Fibroblast of skin of right quadriceps (primary cell): ENCODE measurements around the gene AJAP1.
A peak's percentile ranks its signal among the peaks of the same experiment; 100 is the strongest.

Experiments
- DNase-seq: peaks from one replicate; pipeline ENCODE4 v3.0.0-alpha.2; 2013

AJAP1 gene

DNA sequence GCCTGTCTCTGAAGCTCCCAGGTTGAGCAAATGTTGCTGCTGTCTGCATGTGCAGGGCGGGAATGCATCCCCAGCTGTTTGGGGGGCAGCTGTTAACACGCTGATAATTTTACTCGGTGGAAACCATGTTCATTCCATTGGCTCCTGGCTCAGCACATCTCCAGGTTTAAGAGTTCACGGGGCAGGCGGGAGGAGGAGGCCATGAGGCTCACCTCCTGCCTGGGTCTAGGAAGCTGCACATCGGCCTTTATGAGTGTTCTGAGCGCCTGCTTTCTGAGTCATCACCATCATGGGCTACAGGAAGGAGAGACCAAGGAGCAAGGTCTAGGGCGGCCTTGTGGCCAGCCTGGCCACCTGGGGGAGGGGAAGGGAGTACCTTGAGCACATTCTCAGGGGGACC lies 29.7 kb downstream of the AJAP1 start:
- peak; percentile 22 for DNase-seq

DNA sequence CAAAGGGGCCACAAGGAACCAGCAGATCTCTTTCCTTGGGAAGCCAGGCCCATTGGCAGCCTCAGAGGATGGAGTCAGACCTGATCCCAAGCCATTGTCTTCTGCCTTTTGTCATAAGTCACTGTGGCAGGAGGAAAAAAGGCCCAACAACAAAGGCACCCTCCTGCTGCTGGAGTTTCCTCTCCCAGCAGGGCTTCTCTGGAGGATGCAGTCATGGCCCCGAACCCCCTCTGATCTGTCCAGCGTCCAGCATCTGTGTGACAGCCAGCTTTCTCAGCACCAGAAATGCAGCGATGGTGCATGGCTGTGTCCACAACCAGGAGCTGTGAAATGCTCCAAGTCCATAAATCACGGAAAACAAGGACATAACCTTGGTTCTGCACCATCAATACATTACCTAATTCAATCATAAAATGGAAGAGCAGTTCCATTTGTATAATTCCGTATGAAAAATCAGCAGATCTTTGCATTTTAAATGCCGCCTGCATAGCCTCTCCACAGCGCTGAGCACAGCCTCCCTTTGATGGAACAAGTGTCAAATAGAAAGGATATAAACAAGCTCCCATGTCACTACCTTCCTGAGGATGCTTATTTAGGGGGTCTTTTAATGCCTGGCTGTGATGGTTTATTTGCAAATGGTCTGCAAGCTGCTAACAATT lies 30.6 kb downstream of the AJAP1 start:
- DNase-seq = no peak

DNA sequence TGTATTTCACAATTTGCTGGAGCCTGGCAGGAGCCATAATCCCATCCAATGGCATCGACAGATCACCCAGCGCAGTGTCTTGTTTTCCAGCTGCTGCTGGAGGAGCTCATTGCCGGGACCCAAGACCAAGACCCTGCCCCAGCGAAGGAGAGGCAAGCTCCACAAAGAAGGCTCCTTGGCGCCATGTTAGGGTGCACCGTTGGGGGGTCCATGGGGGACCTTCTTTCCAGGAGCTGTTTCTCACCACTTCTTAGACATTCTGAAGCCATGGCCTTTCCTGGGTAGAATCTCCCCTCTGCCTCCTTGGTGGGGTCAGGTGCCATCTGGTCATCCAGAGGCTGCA lies 31.1 kb downstream of the AJAP1 start:
- no peak for DNase-seq

DNA sequence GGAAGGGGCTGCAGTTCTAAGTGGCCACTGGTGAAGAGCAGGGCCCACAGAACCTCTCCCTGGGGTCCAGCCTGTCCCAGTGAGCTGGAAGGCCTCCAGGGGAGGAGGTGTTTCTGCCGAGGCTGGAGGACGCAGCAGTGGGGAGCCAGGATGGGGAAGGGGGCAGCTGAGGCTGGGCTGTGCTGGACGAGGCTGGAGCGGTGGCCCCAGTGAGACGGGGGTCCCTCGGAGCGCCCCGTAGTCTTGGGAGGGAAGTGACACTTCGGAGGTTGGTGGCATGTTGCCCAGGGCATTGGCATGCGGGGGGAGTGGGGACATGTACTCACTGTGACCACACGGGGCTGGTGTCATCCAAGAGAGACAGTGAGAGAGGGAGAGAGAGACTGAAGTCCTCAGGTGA lies 33.5 kb downstream of the AJAP1 start:
- no peak for DNase-seq

DNA sequence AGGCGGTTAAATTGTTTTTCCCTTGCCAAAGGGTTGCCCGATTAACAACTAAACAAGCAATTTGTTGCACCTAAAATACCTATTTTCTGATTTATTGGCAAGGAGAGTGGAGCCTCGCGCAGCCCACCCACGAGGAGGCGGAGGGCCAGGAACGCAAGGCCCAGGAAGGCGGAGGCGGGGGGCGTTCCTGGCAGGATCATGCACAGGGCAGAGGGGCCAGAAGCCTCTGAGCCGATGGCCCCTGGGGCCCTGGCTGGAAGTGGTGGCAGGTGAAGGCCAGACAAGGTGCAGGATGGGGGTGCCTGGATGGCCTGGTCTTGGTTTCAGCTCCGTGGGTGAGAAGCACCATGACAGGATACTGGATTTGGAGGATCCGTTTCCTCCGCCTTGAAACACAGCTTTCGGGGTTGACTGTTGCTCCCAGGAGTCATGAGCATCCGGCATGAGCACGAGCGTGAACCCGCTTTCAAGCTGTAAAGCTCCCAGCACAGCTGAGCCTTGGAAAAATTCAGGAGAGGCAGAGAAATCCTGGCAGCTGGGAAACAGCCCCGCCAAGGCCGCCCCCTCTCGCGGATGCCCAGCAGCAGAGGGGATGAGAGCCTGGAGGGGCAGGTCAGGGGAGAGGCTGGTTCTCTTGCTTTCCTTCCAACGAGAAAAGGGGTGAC lies 35.0 kb downstream of the AJAP1 start:
- DNase-seq = no peak

DNA sequence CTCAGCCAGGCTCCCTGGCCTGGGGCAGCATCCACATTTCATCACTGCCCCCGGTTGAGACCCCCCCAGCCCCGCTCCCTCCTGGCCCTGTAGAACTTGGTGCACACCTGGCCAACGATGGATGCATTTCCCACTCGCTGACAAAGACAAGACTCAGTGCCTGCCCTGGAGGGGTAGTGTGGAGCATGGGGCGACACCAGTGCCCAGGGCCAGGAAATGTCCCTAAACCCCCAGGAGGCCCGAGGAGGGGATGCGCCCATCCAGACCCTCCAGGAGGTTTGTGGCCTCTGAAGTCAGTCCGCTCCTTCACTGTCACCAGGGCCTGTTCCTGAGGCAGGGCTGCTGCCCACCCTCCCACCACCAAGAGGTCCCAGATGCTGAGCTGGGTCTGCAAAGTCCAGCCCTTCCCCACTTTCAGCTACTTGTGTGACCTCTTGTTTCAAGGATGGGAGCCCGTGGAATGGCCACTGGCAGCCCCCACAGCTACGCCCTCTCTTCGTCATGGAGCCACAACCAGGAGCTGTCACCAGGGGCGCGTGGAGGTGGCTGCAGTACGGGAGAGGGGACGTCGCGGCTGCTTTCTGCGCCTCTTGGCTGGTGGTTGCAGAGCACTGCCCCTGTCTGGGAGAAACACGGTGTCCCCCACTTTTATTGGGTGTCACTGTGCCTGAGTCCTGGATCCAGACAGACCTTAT lies 35.7 kb downstream of the AJAP1 start:
- DNase-seq = no peak

DNA sequence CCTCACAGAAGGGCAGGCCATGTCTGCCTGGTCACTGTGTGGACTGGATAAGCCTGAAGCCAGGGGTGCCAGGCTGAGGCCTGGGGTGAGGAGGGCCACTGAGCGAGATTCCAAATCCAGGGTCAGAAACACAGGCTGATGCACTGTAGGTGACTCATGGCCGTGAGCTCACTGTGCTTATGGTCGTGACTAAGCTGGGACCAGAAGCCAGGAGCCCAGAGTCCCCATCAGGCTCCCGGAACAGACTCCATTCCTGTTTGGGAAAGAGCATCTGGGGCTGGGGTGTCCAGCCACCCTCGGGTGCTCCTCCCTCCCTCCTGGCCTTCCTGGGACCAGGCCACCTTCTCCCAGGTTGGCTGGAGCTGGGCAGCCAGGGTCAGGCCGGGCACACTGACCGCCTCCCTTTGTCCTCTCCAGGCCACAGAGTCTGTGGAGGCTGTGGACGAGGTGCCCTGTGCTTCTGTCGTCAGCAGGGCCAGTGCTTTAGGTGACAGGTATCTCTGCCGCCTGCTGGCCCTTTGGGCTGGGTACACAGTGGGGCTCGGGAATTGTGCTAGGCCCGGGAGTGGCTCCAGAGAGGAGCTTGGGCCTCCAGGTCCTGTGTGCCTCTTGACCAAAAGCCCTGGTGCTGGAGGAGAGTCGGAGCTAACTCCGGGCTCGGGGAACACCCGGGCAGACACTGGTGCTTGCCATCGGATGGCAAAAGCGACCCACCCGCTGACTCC lies 36.7 kb downstream of the AJAP1 start:
- peak; percentile 58 for DNase-seq

DNA sequence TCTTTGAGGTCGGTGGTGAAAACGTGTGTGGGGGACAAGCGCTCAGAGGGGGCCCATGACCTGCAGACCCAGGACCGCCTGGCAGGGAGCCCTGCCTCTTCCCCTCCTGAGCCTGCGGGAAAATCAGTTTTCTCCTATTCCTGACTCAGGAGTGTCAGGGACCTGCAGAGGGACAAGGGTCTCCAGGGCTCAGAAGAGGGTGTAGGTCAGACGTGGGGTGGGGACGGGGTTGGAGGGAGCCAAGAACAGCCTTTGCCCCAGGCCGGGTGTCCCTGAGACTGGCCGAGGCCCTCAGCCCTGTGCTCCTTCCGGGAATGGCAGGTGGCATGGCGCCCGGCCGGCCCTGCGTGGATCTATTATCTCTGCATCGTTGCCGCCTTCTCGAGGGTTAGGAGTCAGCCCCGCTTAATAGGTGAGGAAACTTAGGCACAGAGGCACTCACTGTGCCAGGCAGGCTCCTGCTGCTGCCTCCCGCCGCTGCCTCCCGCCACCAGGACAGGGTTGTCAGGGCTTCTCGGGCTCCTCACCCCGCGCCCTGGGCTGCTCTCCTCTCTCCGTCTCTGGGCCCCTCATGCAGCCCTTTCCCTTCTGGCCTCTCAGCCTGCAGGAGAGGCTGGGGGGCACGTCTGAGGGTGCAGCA lies 37.5 kb downstream of the AJAP1 start:
- DNase-seq = no peak

DNA sequence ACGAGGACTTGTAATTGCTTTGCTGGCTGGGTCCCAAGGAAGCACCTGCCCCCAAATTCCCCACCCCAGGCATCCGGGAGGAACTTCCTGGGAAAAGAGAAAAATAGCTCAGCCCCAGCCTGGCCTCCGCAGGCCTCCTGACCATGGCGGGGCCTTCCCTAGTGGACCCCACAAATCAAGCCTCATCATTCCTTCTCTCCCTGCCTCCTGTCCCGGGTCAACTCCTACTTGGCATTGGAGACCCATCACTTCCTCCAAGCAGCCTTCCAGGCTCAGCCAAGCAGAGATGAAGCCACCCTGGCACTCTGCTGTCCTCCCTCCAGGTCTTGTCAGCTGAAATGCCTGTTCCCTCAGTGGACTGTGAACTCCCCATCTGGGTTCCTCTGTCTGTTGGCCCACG lies 38.0 kb downstream of the AJAP1 start:
- DNase-seq = no peak

DNA sequence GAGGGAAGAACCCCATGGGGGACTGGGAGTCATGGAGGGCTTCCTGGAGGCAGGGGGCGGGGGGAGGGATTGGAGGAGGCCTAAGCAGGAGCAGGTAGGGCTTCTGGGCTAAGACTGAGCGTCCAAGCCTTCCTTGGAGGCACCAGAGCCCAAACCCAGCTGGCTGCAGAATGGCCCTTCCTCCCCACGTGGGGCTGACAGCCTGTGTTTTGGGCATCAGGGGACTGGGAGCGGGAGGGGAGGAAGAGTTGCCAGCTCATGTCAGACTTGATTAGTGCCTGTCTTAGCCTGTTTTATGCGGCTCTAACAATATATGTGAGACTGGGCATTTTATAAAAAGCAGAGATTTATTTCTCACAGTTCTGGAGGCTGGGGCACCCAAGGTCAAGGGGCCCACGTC lies 38.9 kb downstream of the AJAP1 start:
- no peak for DNase-seq

DNA sequence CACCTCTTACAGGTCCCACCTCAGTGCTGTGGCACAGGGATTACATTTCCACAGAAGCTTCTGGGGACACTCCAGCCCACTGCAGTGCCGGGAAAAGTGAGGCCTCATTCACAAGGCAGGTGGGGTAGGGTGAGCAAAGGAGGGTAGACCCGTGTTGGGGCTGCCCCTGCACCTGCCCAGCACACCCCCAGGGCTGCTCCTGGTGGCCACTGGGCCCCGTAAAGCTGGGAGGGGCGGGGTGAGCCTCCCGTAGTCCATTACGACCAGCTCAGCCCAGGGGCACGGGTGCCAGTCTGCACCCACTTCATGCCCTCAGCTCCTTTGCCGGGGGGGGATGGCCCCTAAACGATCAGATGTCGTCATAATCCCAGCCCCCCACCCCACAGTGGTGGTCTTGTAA lies 39.5 kb downstream of the AJAP1 start:
- DNase-seq = no peak

DNA sequence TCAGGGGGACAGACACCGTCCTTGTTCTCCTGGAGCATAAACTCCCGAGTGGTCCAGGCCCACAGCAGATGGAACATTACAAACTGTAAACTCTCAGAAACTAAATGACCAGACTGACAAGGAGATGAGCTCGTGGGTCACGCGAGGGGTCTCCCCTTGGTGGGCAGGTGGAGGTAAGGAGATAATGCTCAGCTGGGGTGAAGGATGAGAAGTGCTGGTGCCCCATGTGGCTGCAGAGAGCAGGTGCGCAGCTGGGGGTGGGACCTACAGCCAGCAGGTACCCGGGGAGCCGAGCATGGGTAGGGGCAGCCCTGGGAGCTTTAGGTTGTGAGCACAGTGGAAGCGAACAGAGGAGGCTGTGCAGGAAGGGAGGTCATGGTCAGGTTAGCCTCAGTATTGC lies 40.1 kb downstream of the AJAP1 start:
- no peak for DNase-seq

DNA sequence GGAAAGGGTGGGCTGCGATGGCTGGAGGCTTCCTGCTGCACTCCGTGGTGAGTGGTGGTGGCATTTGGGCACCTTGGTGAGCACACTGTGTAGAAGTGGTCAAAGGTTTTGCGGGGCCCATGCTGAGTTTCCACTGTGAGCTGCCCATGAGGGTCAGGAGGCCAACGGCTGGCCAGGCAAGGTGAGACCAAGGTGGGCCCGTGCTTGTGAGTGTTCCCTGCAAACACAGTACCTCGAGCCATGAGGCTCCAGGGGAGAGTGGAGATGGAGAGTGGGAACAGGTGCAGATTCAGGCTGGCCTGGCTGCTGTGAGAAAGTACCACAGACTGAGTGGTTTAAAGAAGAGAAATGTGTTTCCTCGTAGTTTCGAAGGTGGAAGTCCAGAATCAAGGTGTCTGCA lies 40.8 kb downstream of the AJAP1 start:
- DNase-seq = no peak

DNA sequence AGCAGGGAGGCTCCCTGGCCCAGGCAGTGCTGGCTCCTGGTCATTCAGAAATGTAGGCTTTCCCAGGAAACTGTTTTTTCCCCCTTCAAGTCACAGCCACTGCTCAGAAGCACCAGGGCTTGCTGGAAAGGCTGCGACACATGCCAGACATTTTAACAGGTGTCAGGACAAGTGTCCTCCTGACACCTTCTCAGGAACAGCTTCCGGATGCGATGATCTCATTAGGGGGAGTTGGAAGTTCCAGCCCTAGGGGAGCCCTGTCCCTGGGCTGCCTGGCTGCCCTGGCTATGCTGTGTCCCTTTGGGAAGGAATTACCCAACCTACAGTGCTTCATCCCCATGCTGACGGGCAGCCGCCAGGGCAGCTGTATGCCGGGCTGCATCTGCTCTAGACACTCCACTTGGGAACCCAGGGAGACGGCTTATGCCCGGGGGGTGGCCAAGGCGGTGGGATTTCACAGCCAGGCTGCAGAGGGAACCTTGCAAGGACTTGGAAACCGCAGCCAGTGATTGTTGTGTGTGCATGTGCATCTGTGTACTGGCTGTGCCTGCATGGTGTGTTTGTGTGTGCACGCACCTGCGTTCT lies 41.8 kb downstream of the AJAP1 start:
- DNase-seq = no peak

DNA sequence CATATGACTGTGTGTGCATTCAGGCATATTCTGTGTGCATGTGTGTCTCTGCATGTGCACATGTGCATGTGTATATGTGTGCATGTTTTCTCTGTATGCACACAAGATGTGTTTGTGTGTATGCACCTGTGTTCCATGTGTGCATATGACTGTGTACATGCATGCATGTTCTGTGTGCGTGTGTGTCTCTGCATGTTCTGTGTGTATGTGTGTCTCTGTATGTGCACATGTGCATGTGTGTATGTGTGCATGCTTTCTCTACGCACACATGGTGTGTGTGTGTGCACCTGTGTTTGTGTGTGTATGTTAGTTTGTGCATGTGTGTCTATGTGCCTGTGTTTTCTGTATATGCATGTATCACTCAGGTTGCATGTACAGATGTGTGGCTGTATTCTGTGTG lies 42.3 kb downstream of the AJAP1 start:
- no peak for DNase-seq

DNA sequence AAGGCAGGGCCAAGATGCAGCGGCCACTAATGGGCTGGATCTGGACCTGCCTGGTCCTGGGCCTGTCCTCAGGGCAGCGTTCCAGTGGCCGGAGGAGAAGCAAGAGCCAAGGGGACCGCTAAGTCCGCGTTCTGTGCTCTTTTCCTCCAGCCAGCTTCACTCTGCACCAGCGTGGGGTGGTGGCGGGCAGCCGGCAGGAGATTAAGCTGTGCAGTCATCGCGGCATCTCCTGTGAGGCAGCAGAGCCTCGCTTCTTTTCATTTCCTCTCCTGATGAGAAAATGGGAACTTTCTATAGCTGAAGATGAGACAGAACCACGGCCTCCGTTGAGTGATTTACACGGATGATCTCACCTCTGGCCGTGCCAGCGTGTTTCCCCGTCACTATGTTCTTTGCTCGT lies 43.4 kb downstream of the AJAP1 start:
- no peak for DNase-seq

DNA sequence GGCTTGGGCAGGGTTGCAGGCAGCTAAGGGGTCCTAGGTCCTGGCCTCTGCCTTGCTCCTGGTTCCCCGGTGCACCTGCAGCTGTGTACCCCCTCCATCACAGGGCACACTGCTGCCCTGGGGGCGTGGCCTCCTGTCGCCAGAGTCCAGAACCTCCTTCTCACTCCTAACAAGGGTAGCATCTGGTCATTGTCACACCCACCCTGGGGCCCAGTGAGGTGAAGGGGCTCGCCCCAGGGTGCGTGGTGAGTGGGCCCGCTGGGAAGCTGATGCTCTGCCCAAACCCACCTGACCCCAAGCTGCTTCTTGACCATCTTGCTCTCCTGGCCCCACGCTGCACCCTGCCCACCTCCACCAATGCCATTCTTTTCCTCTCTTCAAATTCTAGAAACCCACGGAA lies 44.5 kb downstream of the AJAP1 start:
- no peak for DNase-seq

DNA sequence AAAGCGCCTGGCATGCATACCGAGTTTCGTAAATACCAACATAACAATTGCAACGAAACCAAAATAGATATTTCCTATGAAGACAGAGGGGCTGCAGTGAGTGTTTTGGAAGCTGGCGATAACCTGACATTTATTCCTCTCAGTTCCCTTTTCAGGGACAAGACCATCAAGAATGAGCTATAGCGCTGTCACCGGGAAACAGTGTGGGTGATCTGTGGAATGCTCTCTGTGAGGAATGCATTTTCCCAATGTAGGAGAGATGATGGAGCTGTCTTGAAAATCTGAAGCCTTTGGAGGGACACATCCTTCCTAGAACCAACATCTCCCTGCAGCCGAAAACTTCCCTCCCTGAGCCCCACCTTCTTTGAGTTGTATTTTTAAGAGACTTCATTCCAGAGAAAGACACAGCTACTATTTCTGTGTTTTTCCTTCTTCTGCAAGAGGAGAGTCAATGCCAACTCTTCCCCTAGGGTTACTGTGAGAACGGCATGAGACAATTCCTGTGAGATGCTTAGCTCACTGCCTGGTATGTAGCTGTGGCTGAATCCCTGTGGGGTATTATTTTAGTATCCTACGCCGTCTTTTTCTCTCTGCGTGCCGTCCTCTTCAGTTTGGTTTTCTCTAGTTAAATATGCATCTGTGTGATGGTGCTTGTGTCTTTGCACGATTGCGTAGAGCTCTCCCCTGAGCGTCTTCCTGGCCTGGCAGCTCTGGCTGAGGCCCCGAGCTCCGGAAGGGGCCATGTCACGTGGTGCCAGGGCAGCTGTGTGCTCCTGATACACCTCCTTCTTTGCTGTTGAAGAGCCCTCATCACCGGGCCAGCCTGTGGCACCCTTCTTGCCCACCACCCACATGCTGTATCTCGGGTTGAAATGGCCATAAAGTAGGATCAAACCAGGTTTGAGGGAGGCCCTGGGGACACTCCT lies 45.2 kb downstream of the AJAP1 start:
- DNase-seq = peak; percentile 66

DNA sequence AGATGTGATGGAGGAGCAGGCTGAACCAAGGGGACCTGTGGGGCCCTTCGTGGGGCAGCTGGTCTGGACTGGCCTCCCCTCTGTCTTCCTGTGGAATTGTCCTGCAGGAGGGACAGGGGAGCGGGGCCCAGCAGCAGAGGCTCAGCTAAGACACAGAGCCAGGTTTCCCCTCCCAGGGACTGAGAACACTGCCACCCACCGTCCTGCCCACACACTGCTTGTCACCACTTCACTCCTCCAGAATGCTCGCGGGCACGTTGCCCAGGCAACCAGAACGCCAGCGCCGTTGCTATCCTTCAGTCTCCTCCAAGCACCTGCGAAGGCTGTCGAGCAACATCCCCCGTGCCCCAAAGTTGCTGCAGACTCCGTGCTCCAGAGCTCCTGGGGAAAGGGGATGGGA lies 46.4 kb downstream of the AJAP1 start:
- DNase-seq = no peak

DNA sequence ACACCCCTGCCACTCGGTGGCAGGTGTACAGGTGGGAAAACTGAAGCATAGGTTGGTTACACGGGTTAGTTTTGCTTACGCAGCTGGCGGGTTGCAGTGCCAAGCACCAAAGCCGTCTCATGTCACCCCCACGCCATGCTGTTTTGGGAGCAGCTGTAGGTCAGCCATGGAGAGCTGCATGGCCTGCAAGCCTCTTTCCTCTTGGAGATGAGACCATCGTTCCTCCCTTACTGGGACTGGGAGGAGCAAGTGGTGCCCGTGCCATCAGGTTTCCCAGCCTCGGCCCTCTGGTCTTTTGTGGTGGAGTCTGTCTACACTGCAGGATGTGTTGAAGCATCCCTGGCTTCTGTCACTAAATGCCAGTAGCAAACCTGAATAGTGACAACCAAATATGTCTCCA lies 46.9 kb downstream of the AJAP1 start:
- no peak for DNase-seq

DNA sequence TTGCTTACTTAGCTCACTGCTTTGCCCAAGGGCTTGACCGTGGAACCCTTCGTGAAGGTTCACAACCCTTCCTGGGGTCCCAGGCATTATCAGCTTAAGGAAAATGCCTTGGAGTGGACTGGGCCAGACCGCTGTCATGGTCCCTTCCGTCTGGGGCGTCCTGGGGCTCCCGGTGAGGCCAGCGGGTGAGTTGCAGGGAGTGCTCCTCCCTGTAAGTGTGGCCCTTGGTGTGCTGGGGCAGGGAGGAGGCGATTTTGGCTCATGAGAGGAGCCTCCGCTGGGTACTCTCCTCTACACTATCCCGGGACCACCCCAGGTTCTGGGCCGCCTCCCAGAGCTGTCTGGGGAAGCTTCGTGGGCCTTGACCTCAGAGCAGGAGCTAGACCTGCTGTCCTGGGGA lies 48.1 kb downstream of the AJAP1 start:
- DNase-seq = no peak

DNA sequence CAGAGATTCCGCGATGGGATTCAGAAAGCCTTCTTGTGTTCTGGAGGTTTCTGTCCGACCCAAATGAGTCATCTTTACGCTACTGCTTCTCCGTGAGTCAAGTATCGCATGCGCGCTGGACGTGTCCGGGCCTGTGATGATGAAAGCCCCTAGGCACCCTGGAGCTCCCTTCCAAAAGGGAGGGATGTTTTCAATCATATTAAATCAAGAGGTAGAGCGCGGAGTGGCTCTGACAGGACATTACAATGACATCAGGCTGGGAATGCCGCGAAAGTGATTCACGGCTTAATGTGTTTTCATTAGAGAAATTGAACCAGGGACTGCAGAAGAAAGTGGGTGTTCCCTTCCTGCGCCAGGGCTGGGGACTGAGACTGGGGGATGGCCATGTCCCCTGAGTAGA lies 48.5 kb downstream of the AJAP1 start:
- DNase-seq = peak; percentile 93
